Naive thymus-derived CD4-positive, alpha-beta T cell (primary cell): ENCODE results near the gene BRF1. TPM values are rescaled to one million over a fixed set of nuclear protein-coding genes. Genes with fewer than 3 reads are reported as not detected.
A peak's percentile ranks its signal among the peaks of the same experiment; 100 is the strongest.
"Not testable (repeated sequence)": the region's sequence is repeated elsewhere in the genome, so short reads cannot be mapped to it uniquely, and the experiment has no call there.

Source experiments
- ATAC-seq: fragments of 150-1000 bp; cut with Tn5 transposase; 2 replicates; pipeline ENCODE4 v1.10.0; 2021; ENCODE audit warnings: mild to moderate bottlenecking, moderate library complexity
- CTCF ChIA-PET: fragments of 350-600 bp; sonication (Branson Sonifier 250); formaldehyde crosslinking; loops from one replicate; lab custom pipeline; 2021; ENCODE audit warnings: antibody characterized with exemption; lab: Charles Lee
- POLR2A ChIA-PET: fragments of 350-600 bp; sonication (Branson Sonifier 250); formaldehyde crosslinking; loops from one replicate; lab custom pipeline; 2021; ENCODE audit warnings: antibody characterized with exemption, inconsistent platforms; lab: Charles Lee
- DNase-seq, 9 donors: peaks; one replicate each; pipeline versions ENCODE4 v3.0.0 to v3.0.0-alpha.2; 2020 to 2022; ENCODE audit warnings: mixed read lengths in 1 of 9
- H3K27ac ChIP-seq: one replicate; pipeline ENCODE4 v1.7.0; 2013; ENCODE audit warnings: mild to moderate bottlenecking, low read depth, low read length, moderate library complexity
- H3K27me3 ChIP-seq, 2 donors: one replicate each; pipeline ENCODE4 v1.7.0; 2013; ENCODE audit warnings: low read length in 2 of 2, mild to moderate bottlenecking in 2 of 2, moderate library complexity in 2 of 2; ENCODE audit not compliant: control insufficient read depth in 2 of 2, insufficient read depth in 2 of 2
- H3K36me3 ChIP-seq, 3 experiments: 1 replicate in 2 of 3; 2 replicates in 1 of 3; pipeline ENCODE4 v1.7.0; 2013; ENCODE audit warnings: low read length in 3 of 3, mild to moderate bottlenecking in 3 of 3, moderate library complexity in 1 of 3; ENCODE audit not compliant: insufficient read depth in 3 of 3, control insufficient read depth in 2 of 3
- H3K4me1 ChIP-seq, 2 donors: one replicate each; pipeline ENCODE4 v1.7.0; 2013; ENCODE audit warnings: low read length in 2 of 2, mild to moderate bottlenecking in 2 of 2, moderate library complexity in 1 of 2; ENCODE audit not compliant: control insufficient read depth in 2 of 2, insufficient read depth in 2 of 2
- H3K4me3 ChIP-seq: 2 replicates; pipeline ENCODE4 v1.7.0; 2013; ENCODE audit warnings: mild to moderate bottlenecking, low read length
- H3K9me3 ChIP-seq, 3 experiments: 1 replicate in 2 of 3; 2 replicates in 1 of 3; pipeline ENCODE4 v1.7.0; 2013; ENCODE audit warnings: low read length in 3 of 3; ENCODE audit not compliant: control insufficient read depth in 2 of 3
- H3K27ac Mint-ChIP-seq, 9 donors: one replicate each; pipeline ENCODE4 v1.8.0; 2020 to 2022; ENCODE audit warnings: mixed read lengths in 9 of 9, mild to moderate bottlenecking in 8 of 9, moderate library complexity in 5 of 9, inconsistent platforms in 2 of 9
- H3K27me3 Mint-ChIP-seq, 5 donors: one replicate each; pipeline ENCODE4 v1.8.0; 2021 to 2022; ENCODE audit warnings: mixed read lengths in 5 of 5, mild to moderate bottlenecking in 1 of 5
- H3K36me3 Mint-ChIP-seq, 5 donors: one replicate each; pipeline ENCODE4 v1.8.0; 2020 to 2022; ENCODE audit warnings: mixed read lengths in 5 of 5, mild to moderate bottlenecking in 3 of 5, inconsistent platforms in 1 of 5
- H3K4me1 Mint-ChIP-seq, 7 donors: one replicate each; pipeline ENCODE4 v1.8.0; 2020 to 2022; ENCODE audit warnings: mixed read lengths in 7 of 7, mild to moderate bottlenecking in 3 of 7, inconsistent platforms in 1 of 7
- H3K4me3 Mint-ChIP-seq, 10 donors: one replicate each; pipeline ENCODE4 v1.8.0; 2020 to 2022; ENCODE audit warnings: mild to moderate bottlenecking in 10 of 10, mixed read lengths in 10 of 10, moderate library complexity in 6 of 10, inconsistent platforms in 2 of 10
- H3K9me3 Mint-ChIP-seq, 11 donors: one replicate each; pipeline ENCODE4 v1.8.0; 2020 to 2022; ENCODE audit warnings: mixed read lengths in 11 of 11, mild to moderate bottlenecking in 4 of 11, inconsistent platforms in 1 of 11, moderate library complexity in 1 of 11
- intact Hi-C, 2 donors: fragments of 100-400 bp; cut with micrococcal nuclease; formaldehyde crosslinking; loops; one replicate each; pipeline ENCODE4 v1.15.1; 2023
- polyA plus RNA-seq, 2 donors: library from polyadenylated mRNA; unstranded; fragments of 300-500 nt; fragmentation: Illumina TruSeq; gene quantifications; one replicate each; pipeline ENCODE4 v1.2.3, GENCODE V29; 2021
- total RNA-seq, 6 experiments: library from RNA in 5 of 6; stranded (reverse) in 5 of 6; gene quantifications; 1 replicate in 5 of 6; 2 replicates in 1 of 6; pipeline ENCODE4 v1.2.3 and lab custom pipeline; 2021 to 2026

The BRF1 gene
- total and polyA plus RNA-seq, 7 experiments from 2014 or later, result 7.1 to 75.7 (median 60.2) TPM

- Histone ChIP-seq H3K27me3 (no peaks in the 10 kb centered on the region), H3K4me3 (no peak overlapping the region), H3K36me3 (no peaks in the 10 kb centered on the region), H3K27ac (no peak overlapping the region), H3K9me3 (no peaks in the 10 kb centered on the region), H3K4me1 (peaks cover 0 to 7% of the 10 kb centered on the region in 2 donors)
- CTCF ChIA-PET, result no interaction called here
- H3K27me3 Mint-ChIP-seq, result no peaks in the 10 kb centered on the region
- intact Hi-C loops, result no loop called here
- POLR2A ChIA-PET, result no interaction called here
- DNase-seq (no peak), ATAC-seq (no peak)
- H3K36me3 Mint-ChIP-seq, result peaks cover 0 to 10% (median 0%) of the 10 kb centered on the region in 5 donors
- H3K27ac Mint-ChIP-seq, result peak overlapping the region in 2 of 9 donors; percentile 32 to 59
- H3K9me3 Mint-ChIP-seq, result peaks cover 0 to 4% (median 0%) of the 10 kb centered on the region in 11 donors
- peaks cover 6 to 25% (median 20%) of the 10 kb centered on the region in 7 donors for H3K4me1 Mint-ChIP-seq
- H3K4me3 Mint-ChIP-seq, result no peak overlapping the region
Observed at GRCh38 chr14:105336477-105337287, 35.9 kb upstream of the BRF1 start.

GRCh38 chr14:105335735-105336476 lies 35.1 kb upstream of the BRF1 start:
- no peak for DNase-seq
- CTCF ChIA-PET, result no interaction called here
- H3K36me3 Mint-ChIP-seq, result peaks cover 0 to 10% (median 0%) of the 10 kb centered on the region in 5 donors

GRCh38 chr14:105335231-105335542 lies 34.4 kb upstream of the BRF1 start:
- intact Hi-C loops, H3K27me3 ChIP-seq, H3K27ac ChIP-seq, H3K36me3 ChIP-seq, H3K27me3 Mint-ChIP-seq, H3K27ac Mint-ChIP-seq, POLR2A ChIA-PET, CTCF ChIA-PET, H3K9me3 Mint-ChIP-seq, H3K9me3 ChIP-seq, ATAC-seq, H3K4me3 Mint-ChIP-seq, DNase-seq, H3K4me3 ChIP-seq: not testable (repeated sequence)
- peaks cover 0 to 21% of the 10 kb centered on the region in 2 donors for H3K4me1 ChIP-seq
- Mint-ChIP-seq H3K4me1 (peaks cover 15 to 33% (median 25%) of the 10 kb centered on the region in 7 donors), H3K36me3 (peaks cover 0 to 10% (median 0%) of the 10 kb centered on the region in 5 donors)

More at GRCh38 chr14:105335735-105336476, 35.1 kb upstream of the BRF1 start:
- H3K27me3 Mint-ChIP-seq, result no peaks in the 10 kb centered on the region
- peaks cover 11 to 28% (median 21%) of the 10 kb centered on the region in 7 donors for H3K4me1 Mint-ChIP-seq
- no peaks in the 10 kb centered on the region for H3K9me3 ChIP-seq
- ATAC-seq, result no peak
- POLR2A ChIA-PET, result no interaction called here
- no peak overlapping the region for H3K27ac ChIP-seq
- H3K4me3 Mint-ChIP-seq, result no peak overlapping the region
- no peaks in the 10 kb centered on the region for H3K36me3 ChIP-seq
- peaks cover 0 to 14% of the 10 kb centered on the region in 2 donors for H3K4me1 ChIP-seq
- H3K27me3 ChIP-seq, result no peaks in the 10 kb centered on the region
- no peak overlapping the region for H3K27ac Mint-ChIP-seq
- peaks cover 0 to 4% (median 0%) of the 10 kb centered on the region in 11 donors for H3K9me3 Mint-ChIP-seq
- intact Hi-C loops, result no loop called here
- no peak overlapping the region for H3K4me3 ChIP-seq

- Histone ChIP-seq H3K9me3 (no peaks in the 10 kb centered on the region), H3K36me3 (no peaks in the 10 kb centered on the region), H3K4me3 (no peak overlapping the region), H3K27me3 (no peaks in the 10 kb centered on the region), H3K4me1 (peaks cover 0 to 27% of the 10 kb centered on the region in 2 donors), H3K27ac (no peak overlapping the region)
- H3K27me3 Mint-ChIP-seq, result no peaks in the 10 kb centered on the region
- no peak for DNase-seq
- intact Hi-C loops, result no loop called here
- CTCF ChIA-PET, result interaction anchor here (0.6 kb wide), 1 partner anchor 13 kb away, joined by 3 read pairs; no protein-coding TSS in a partner anchor
- H3K27ac Mint-ChIP-seq, result peak overlapping the region in 1 of 9 donors; percentile 41
- H3K9me3 Mint-ChIP-seq, result peaks cover 0 to 4% (median 0%) of the 10 kb centered on the region in 11 donors
- peaks cover 0 to 10% (median 0%) of the 10 kb centered on the region in 5 donors for H3K36me3 Mint-ChIP-seq
- H3K4me1 Mint-ChIP-seq, result peaks cover 16 to 34% (median 23%) of the 10 kb centered on the region in 7 donors
- POLR2A ChIA-PET, result no interaction called here
- no peak for ATAC-seq
- peak overlapping the region in 1 of 10 donors; percentile 20 for H3K4me3 Mint-ChIP-seq
Observed at GRCh38 chr14:105334383-105335230, 33.8 kb upstream of the BRF1 start.

- intact Hi-C loops, result no loop called here
- DNase-seq (no peak), ATAC-seq (no peak)
- Mint-ChIP-seq H3K4me1 (peaks cover 16 to 42% (median 31%) of the 10 kb centered on the region in 7 donors), H3K27ac (no peak overlapping the region), H3K9me3 (peaks cover 0 to 4% (median 0%) of the 10 kb centered on the region in 11 donors), H3K4me3 (peak overlapping the region in 1 of 10 donors; percentile 20), H3K36me3 (peaks cover 0 to 10% (median 0%) of the 10 kb centered on the region in 5 donors), H3K27me3 (no peaks in the 10 kb centered on the region)
- no peaks in the 10 kb centered on the region for H3K36me3 ChIP-seq
- no peak overlapping the region for H3K27ac ChIP-seq
- no peaks in the 10 kb centered on the region for H3K27me3 ChIP-seq
- H3K9me3 ChIP-seq, result no peaks in the 10 kb centered on the region
- POLR2A ChIA-PET, result no interaction called here
- H3K4me3 ChIP-seq, result no peak overlapping the region
- H3K4me1 ChIP-seq, result peaks cover 0 to 30% of the 10 kb centered on the region in 2 donors
- CTCF ChIA-PET, result interaction anchor here (0.6 kb wide), 2 partner anchors 12 to 217 kb away, joined by 3 read pairs; no protein-coding TSS in a partner anchor
Observed at GRCh38 chr14:105333613-105334364, 33.0 kb upstream of the BRF1 start.
